Body of pancreas (tissue), 4 donors: ENCODE data around the gene AIP. TPM values are rescaled to one million over a fixed set of nuclear protein-coding genes. Genes with fewer than 3 reads are reported as not detected.
A peak's percentile ranks its signal among the peaks of the same experiment; 100 is the strongest.

ENCODE experiments used
- ATAC-seq: fragments of 150-250 bp; one replicate; pipeline ENCODE4 v1.9.1; 2016
- DNase-seq, 4 donors: peaks; one replicate each; pipeline ENCODE4 v3.0.0-alpha.2; 2019
- H3K27ac ChIP-seq, 4 donors: fragments of 200-600 bp; sonication (generic); 1 replicate in 3 of 4; 2 replicates in 1 of 4; pipeline versions ENCODE4 v1.5.1 to v1.6.1; 2016 to 2019; ENCODE audit warnings: mild to moderate bottlenecking in 1 of 4, mixed read lengths in 1 of 4, moderate library complexity in 1 of 4
- H3K27me3 ChIP-seq, 2 donors: fragments of 200-600 bp; sonication (generic); one replicate each; pipeline ENCODE4 v1.6.0; 2016; ENCODE audit warnings: mild to moderate bottlenecking in 1 of 2
- H3K36me3 ChIP-seq, 2 donors: fragments of 200-600 bp; sonication (generic); replicated peaks in 1 of 2; 2 replicates each; pipeline ENCODE4 v1.5.1; 2016; ENCODE audit warnings: low read depth in 2 of 2; ENCODE audit not compliant: insufficient read depth in 1 of 2
- H3K4me1 ChIP-seq: fragments of 200-600 bp; sonication (generic); one replicate; pipeline ENCODE4 v1.6.0; 2016
- H3K4me3 ChIP-seq, 2 donors: fragments of 200-600 bp; sonication (generic); 1 replicate in 1 of 2; 2 replicates in 1 of 2; pipeline ENCODE4 v1.5.1; 2016 to 2019
- H3K9me3 ChIP-seq, 3 donors: fragments of 200-600 bp; sonication (generic); 1 replicate in 2 of 3; 2 replicates in 1 of 3; pipeline ENCODE4 v1.5.1; 2016
- POLR2A ChIP-seq, 3 donors: fragments of 450-650 bp; IDR thresholded peaks; one replicate each; pipeline ENCODE4 v1.6.1; 2016; ENCODE audit warnings: antibody characterized with exemption in 3 of 3, mild to moderate bottlenecking in 2 of 3
- WGBS, 2 donors: methylation state at CpG; one replicate each; pipeline ENCODE4 v1.1.5; 2017; 5-methylcytosine and 5-hydroxymethylcytosine counted together
- intact Hi-C: fragments of 100-400 bp; cut with DNase I; formaldehyde crosslinking; loops from one replicate; pipeline ENCODE4 v1.15.1; 2023
- total RNA-seq, 2 donors: library from RNA; depleted of rRNA; stranded (reverse); fragments of >200 nt; gene quantifications; one replicate each; pipeline ENCODE4 v1.1.0, GENCODE V29; 2016
- TF ChIP-seq, protein P1 (sequence below), 7 experiments: fragments of 450-650 bp in 4 of 7; fragments of 200-600 bp in 3 of 7; sonication (generic) in 3 of 7; IDR thresholded peaks; one replicate each; pipeline ENCODE4 v1.5.1; 2016 to 2019; ENCODE audit warnings: antibody characterized with exemption in 7 of 7

AIP gene
- total RNA-seq, 2 donors from 2014 or later = 21.4 to 39.7 TPM

DNA sequence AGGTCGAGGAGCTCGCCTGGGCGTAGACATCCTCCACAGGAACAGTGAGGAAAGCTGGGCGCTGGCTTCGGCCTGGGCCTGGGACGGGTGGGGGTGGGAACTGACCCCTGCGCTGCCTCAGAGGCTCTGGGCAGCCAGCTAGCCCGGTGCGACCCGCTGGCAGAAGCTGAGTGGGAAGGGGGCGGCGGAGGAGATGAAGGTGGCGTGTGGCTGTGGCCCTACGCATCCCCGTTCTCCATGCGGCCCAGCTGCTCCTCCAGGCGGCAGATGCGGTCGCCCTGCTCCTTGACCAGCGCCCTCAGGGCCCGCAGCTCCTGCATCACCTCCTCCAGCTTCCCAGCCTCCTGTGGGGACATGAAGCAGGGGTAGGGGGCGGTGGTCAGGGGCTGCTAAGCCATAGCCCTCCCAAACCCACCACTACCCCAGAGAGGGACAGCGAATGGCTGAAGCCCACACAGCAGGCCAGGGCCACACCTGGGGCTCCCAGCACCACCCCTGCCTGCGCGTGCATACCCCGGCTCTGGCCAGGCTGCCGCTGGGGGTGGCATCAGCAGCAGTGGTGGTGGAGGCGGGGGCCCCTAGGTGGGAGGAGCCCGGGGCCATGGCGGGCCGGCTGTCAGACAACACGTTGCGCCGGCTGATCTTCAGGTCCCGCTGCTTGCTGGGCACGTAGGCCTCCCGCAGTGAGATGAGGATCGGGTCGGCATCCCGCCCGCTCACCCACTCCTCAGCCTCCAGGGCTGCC, 44.5 kb upstream of the AIP start:
- DNase-seq = no peak
- Histone ChIP-seq H3K27ac (no peak overlapping the region), H3K9me3 (no peaks in the 10 kb centered on the region), H3K4me3 (no peak overlapping the region), H3K36me3 (no peaks in the 10 kb centered on the region), H3K4me1 (peaks cover 11% of the 10 kb centered on the region), H3K27me3 (no peaks in the 10 kb centered on the region)
- intact Hi-C loops = no loop called here
- ATAC-seq = no peak
- TF ChIP-seq POLR2A (IDR thresholded peaks at IDR 0.05) = no peak
- TF ChIP-seq, protein P1, sequence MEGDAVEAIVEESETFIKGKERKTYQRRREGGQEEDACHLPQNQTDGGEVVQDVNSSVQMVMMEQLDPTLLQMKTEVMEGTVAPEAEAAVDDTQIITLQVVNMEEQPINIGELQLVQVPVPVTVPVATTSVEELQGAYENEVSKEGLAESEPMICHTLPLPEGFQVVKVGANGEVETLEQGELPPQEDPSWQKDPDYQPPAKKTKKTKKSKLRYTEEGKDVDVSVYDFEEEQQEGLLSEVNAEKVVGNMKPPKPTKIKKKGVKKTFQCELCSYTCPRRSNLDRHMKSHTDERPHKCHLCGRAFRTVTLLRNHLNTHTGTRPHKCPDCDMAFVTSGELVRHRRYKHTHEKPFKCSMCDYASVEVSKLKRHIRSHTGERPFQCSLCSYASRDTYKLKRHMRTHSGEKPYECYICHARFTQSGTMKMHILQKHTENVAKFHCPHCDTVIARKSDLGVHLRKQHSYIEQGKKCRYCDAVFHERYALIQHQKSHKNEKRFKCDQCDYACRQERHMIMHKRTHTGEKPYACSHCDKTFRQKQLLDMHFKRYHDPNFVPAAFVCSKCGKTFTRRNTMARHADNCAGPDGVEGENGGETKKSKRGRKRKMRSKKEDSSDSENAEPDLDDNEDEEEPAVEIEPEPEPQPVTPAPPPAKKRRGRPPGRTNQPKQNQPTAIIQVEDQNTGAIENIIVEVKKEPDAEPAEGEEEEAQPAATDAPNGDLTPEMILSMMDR (IDR thresholded peaks at IDR 0.05) = no peak
- WGBS, 2 donors = 84 to 100% methylated on average over 1 to 39 of the region's 41 CpGs

DNA sequence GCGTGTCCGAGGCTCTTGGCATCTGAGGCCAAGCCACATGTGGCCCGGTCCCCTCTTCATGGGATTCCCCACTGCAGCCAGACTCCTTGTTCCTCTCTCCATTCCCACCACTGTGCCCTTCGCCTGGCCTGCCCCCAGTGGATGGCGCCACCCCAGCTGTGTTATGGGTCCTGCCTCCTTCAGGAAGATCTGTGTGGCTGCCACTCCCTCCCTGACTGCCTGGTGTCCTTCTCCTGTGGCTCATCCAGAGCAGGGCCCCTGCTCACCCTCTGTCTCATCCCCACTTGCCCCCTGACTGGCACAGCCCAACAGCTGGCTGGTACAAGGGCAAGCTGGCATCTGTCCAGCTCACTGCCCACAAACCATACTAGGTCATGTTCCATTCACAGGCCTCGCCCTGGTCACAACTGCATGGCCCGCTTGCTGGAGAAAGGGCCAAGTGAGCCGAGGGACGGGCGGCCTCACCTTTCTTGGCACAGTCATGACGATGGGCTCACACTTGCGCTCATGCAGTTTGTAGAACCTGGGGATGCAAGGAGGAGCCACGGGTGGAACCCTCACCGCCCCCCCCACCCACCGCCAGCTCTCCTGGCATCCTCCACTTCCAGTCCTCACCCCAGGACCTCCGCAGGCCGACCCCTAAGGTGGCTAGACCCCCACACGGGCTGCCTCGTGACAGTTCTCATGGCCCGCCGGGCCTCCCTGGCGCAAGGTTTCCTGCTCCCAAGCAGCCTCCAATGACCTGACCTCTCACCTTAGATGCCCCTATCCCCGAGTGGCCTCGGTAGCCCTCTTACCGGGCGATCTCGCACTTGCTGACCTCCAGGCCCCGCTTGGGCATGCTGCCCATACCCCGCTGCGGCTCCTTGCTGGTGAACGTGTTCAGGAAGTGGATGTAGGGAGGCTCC, 43.3 kb upstream of the AIP start:
- no peaks in the 10 kb centered on the region for H3K36me3 ChIP-seq
- intact Hi-C loops = no loop called here
- H3K27me3 ChIP-seq = no peaks in the 10 kb centered on the region
- H3K4me3 ChIP-seq = no peak overlapping the region
- 74 to 78% methylated on average over 18 to 31 of the region's 31 CpGs for WGBS, 2 donors
- peak in 2 of 4 donors; percentile 33 to 49 for DNase-seq
- peaks cover 18% of the 10 kb centered on the region for H3K4me1 ChIP-seq
- TF ChIP-seq, protein P1 (IDR thresholded peaks at IDR 0.05) = peak in 1 of 7 experiments; percentile 9
- TF ChIP-seq POLR2A (IDR thresholded peaks at IDR 0.05) = no peak
- no peak overlapping the region for H3K27ac ChIP-seq
- H3K9me3 ChIP-seq = no peaks in the 10 kb centered on the region
- no peak for ATAC-seq

DNA sequence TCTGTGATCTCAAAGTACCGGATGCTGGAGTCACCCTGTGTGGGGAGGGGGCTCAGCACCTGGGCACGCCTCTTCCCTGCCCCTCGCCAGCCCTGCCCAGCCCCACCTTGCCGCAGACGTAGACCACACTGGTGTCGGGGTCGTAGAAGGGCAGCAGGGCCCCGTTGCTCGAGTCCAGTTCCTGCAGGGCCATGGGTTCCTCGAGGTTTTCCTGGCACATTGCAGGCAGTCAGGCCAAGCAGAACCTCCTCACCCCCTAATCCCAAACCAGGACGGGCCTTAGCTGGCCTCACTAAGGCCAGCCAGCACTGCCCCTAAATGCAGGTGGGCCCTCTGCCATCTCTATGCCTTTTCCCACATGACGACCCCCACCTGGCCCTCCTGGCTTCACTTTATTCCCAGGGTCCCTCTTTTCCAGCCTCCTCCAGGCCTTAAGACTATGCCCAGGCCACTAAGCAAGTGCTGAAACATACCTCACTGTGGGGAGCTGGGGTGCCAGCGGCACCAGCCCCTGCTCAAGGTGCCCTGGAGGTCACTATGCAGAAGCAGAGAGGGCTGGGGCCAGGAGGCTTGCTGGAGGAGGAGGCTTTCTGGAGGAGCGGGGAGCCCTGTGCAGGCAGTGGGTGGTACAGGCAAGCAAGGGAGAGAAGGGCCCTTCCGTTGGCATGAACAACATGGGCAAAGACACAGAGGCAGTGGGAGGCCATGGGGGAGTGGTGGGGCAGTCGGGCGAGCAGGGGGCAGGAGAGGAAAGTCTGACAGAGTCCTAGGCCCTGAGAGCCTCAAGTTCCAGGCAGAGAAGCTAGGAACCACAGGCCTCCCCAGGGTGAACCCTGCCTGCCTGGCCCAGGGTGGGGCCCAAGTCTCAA, 42.4 kb upstream of the AIP start:
- Histone ChIP-seq H3K4me3 (no peak overlapping the region), H3K9me3 (no peaks in the 10 kb centered on the region), H3K27ac (peak overlapping the region in 1 of 4 donors; percentile 24), H3K36me3 (no peaks in the 10 kb centered on the region), H3K27me3 (no peaks in the 10 kb centered on the region), H3K4me1 (peaks cover 21% of the 10 kb centered on the region)
- ATAC-seq (no peak), DNase-seq (no peak)
- WGBS, 2 donors = 78% methylated on average over 5 to 10 of the region's 17 CpGs
- TF ChIP-seq, protein P1 (IDR thresholded peaks at IDR 0.05) = no peak
- TF ChIP-seq POLR2A (IDR thresholded peaks at IDR 0.05) = no peak
- intact Hi-C loops = no loop called here

DNA sequence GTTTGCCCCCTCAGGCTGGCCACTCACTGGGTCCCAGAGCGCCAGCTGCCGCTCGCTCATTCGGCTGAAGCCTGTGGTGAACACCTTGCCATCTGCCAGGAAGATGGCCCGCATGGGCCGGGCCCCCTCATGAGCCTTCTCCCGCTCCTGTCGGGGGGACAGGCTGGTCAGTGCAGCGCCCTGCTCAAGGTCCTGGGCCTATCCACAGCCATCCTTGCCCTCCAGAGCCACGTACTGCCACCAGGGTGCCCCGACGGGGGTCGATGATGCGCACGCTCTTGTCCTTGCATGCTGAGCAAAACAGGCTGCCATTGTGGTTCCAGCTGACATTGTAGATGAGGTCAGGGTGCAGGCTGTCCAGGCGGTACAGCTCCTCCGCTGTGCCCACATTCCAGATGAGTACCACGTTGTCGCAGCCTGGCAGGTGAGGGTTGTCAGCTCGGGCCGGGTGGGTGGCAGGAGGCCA, 41.7 kb upstream of the AIP start:
- Histone ChIP-seq H3K9me3 (no peaks in the 10 kb centered on the region), H3K27me3 (no peaks in the 10 kb centered on the region), H3K4me3 (no peak overlapping the region), H3K36me3 (no peaks in the 10 kb centered on the region), H3K4me1 (peaks cover 21% of the 10 kb centered on the region), H3K27ac (no peak overlapping the region)
- no peak for DNase-seq
- intact Hi-C loops = no loop called here
- ATAC-seq = no peak
- TF ChIP-seq POLR2A (IDR thresholded peaks at IDR 0.05) = no peak
- TF ChIP-seq, protein P1 (IDR thresholded peaks at IDR 0.05) = no peak
- 85 to 91% methylated on average over 8 to 21 of the region's 21 CpGs for WGBS, 2 donors
